Mesenteric fat pad (tissue), 1 donor: ENCODE data around the gene PTPN20. TPM values are rescaled to one million over a fixed set of nuclear protein-coding genes. Genes with fewer than 3 reads are reported as not detected.
A peak's percentile ranks its signal among the peaks of the same experiment; 100 is the strongest.

ENCODE experiments used
- DNase-seq: peaks from one replicate; pipeline ENCODE4 v3.0.0-alpha.2; 2020; ENCODE audit warnings: low spot score
- total RNA-seq: library from RNA; stranded (reverse); fragmentation: NEBNext Ultra II Directional; extraction: Animal tissue kit (Norgen Biotek cat#: 25700); gene quantifications from one replicate; pipeline ENCODE4 v1.2.1, GENCODE V29; 2021
- donor health status: DM: yes; HTN: yes; CAD: no.

The PTPN20 gene
- total RNA-seq, 1 donor from 2014 or later = 0.74 TPM

GRCh38 chr10:47019155-47020145 lies 108.2 kb downstream of the PTPN20 start:
- DNase-seq = peak; percentile 49

GRCh38 chr10:47020471-47020870 lies 109.2 kb downstream of the PTPN20 start:
- DNase-seq = no peak

- no peak for DNase-seq
Observed at GRCh38 chr10:47021850-47022249, 110.6 kb downstream of the PTPN20 start.

GRCh38 chr10:47022311-47023131 lies 111.3 kb downstream of the PTPN20 start:
- no peak for DNase-seq

GRCh38 chr10:47023237-47024045 lies 112.2 kb downstream of the PTPN20 start:
- DNase-seq = peak; percentile 88

- peak; percentile 79 for DNase-seq
Observed at GRCh38 chr10:47024046-47024322, 112.8 kb downstream of the PTPN20 start.

- DNase-seq = peak; percentile 88
Observed at GRCh38 chr10:47024399-47025252, 113.4 kb downstream of the PTPN20 start.

GRCh38 chr10:47025253-47025539 lies 114.0 kb downstream of the PTPN20 start:
- DNase-seq = peak; percentile 64

GRCh38 chr10:47025540-47026300 lies 114.5 kb downstream of the PTPN20 start:
- DNase-seq = peak; percentile 76

- DNase-seq = peak; percentile 85
Observed at GRCh38 chr10:47026301-47027107, 115.3 kb downstream of the PTPN20 start.

GRCh38 chr10:47027108-47027783 lies 116.0 kb downstream of the PTPN20 start:
- DNase-seq = peak; percentile 74

GRCh38 chr10:47027784-47028260 lies 116.6 kb downstream of the PTPN20 start:
- DNase-seq = no peak

GRCh38 chr10:47028466-47028865 lies 117.2 kb downstream of the PTPN20 start:
- peak; percentile 75 for DNase-seq

- peak; percentile 69 for DNase-seq
Observed at GRCh38 chr10:47029181-47030009, 118.2 kb downstream of the PTPN20 start.

- DNase-seq = peak; percentile 72
Observed at GRCh38 chr10:47030191-47030703, 119.0 kb downstream of the PTPN20 start.

- peak; percentile 79 for DNase-seq
Observed at GRCh38 chr10:47031211-47031900, 120.1 kb downstream of the PTPN20 start.
